Lower lobe of right lung (tissue), 2 donors: ENCODE data around the gene COL4A6. TPM values are rescaled to one million over a fixed set of nuclear protein-coding genes. Genes with fewer than 3 reads are reported as not detected.

ENCODE experiments used
- ATAC-seq, 2 donors: fragments of 200-7000 bp; cut with Tn5 transposase; one replicate each; pipeline ENCODE4 v1.9.1; 2020 to 2022; ENCODE audit warnings: mild to moderate bottlenecking in 2 of 2, moderate library complexity in 2 of 2
- DNase-seq: peaks from one replicate; pipeline ENCODE4 v3.0.0-alpha.2; 2020
- H3K27ac ChIP-seq: fragments of 200-600 bp; one replicate; pipeline ENCODE4 v1.8.0; 2022
- H3K27me3 ChIP-seq: fragments of 200-600 bp; one replicate; pipeline ENCODE4 v1.8.0; 2022; ENCODE audit warnings: low read depth
- H3K36me3 ChIP-seq: fragments of 200-600 bp; one replicate; pipeline ENCODE4 v1.8.0; 2022; ENCODE audit warnings: mild to moderate bottlenecking
- H3K4me1 ChIP-seq: fragments of 200-600 bp; one replicate; pipeline ENCODE4 v1.8.0; 2022
- H3K4me3 ChIP-seq: fragments of 200-600 bp; one replicate; pipeline ENCODE4 v1.8.0; 2022; ENCODE audit warnings: mild to moderate bottlenecking
- H3K9me3 ChIP-seq: fragments of 200-600 bp; one replicate; pipeline ENCODE4 v1.8.0; 2022
- CTCF ChIP-seq: fragments of 200-600 bp; IDR thresholded peaks from one replicate; pipeline ENCODE4 v1.8.0; 2022; ENCODE audit warnings: antibody characterized with exemption, mild to moderate bottlenecking
- intact Hi-C: fragments of 100-400 bp; cut with DNase I; formaldehyde crosslinking; loops from one replicate; pipeline ENCODE4 v1.11.0; 2022
- total RNA-seq: library from RNA; stranded (reverse); fragmentation: NEBNext Ultra II Directional; extraction: Animal tissue kit (Norgen Biotek cat#: 25700); gene quantifications from one replicate; pipeline ENCODE4 v1.2.1, GENCODE V29; 2021
- donor health status: DM: no; HTN: yes; CAD: no; lungs with severe emphysema.

COL4A6 gene
- total RNA-seq, 1 donor from 2014 or later: 1.8 TPM

- H3K36me3 ChIP-seq: no peaks in the 10 kb centered on the region
- H3K27ac ChIP-seq: peak overlapping the region; percentile 11
- no peak for TF ChIP-seq CTCF
- peak in 1 of 2 donors; percentile 48 for ATAC-seq
- no peaks in the 10 kb centered on the region for H3K27me3 ChIP-seq
- H3K4me3 ChIP-seq: peak overlapping the region; percentile 50
- intact Hi-C loops: no loop called here
- peak; percentile 30 for DNase-seq
- no peaks in the 10 kb centered on the region for H3K9me3 ChIP-seq
- no peaks in the 10 kb centered on the region for H3K4me1 ChIP-seq
These were observed 1.9 kb upstream of the COL4A6 start for GRCh38 chrX:108439961-108440696.

GRCh38 chrX:108439426-108439942, 1.3 kb upstream of the COL4A6 start, which contains the start of gene COL4A5:
Gene COL4A5 (plus strand): TSS chrX:108439838. CDS start chrX:108440126, 288 bp downstream.
- H3K27me3 ChIP-seq: no peaks in the 10 kb centered on the region
- intact Hi-C loops: no loop called here
- H3K4me3 ChIP-seq: peak within 1 kb of the TSS; percentile 50
- DNase-seq: peak; percentile 43
- no peak for TF ChIP-seq CTCF
- no peaks in the 10 kb centered on the region for H3K4me1 ChIP-seq
- H3K36me3 ChIP-seq: no peaks in the 10 kb centered on the region
- H3K27ac ChIP-seq: peak within 1 kb of the TSS; percentile 11
- H3K9me3 ChIP-seq: no peaks in the 10 kb centered on the region
- peak; percentile 78 to 91 for ATAC-seq

GRCh38 chrX:108437349-108438109, 693 bp downstream of the COL4A6 start:
- intact Hi-C loops: no loop called here

GRCh38 chrX:108435261-108435660, 3.0 kb downstream of the COL4A6 start:
- H3K27ac ChIP-seq: no peak overlapping the region

More at GRCh38 chrX:108437349-108438109, 693 bp downstream of the COL4A6 start:
- DNase-seq (no peak), ATAC-seq (no peak)
- Histone ChIP-seq H3K27me3 (no peaks in the 10 kb centered on the region), H3K27ac (no peak overlapping the region), H3K4me1 (no peaks in the 10 kb centered on the region), H3K4me3 (peak overlapping the region; percentile 34), H3K36me3 (no peaks in the 10 kb centered on the region), H3K9me3 (no peaks in the 10 kb centered on the region)
- TF ChIP-seq CTCF: no peak

More at GRCh38 chrX:108435261-108435660, 3.0 kb downstream of the COL4A6 start:
- no peak for TF ChIP-seq CTCF
- ATAC-seq (no peak), DNase-seq (no peak)
- Histone ChIP-seq H3K9me3 (no peaks in the 10 kb centered on the region), H3K4me1 (no peaks in the 10 kb centered on the region), H3K27me3 (no peaks in the 10 kb centered on the region), H3K4me3 (no peak overlapping the region), H3K36me3 (no peaks in the 10 kb centered on the region)
- intact Hi-C loops: no loop called here
